Measurements from ENCODE around the gene S1PR5.
A peak's percentile ranks its signal among the peaks of the same experiment; 100 is the strongest.

The S1PR5 gene

DNA sequence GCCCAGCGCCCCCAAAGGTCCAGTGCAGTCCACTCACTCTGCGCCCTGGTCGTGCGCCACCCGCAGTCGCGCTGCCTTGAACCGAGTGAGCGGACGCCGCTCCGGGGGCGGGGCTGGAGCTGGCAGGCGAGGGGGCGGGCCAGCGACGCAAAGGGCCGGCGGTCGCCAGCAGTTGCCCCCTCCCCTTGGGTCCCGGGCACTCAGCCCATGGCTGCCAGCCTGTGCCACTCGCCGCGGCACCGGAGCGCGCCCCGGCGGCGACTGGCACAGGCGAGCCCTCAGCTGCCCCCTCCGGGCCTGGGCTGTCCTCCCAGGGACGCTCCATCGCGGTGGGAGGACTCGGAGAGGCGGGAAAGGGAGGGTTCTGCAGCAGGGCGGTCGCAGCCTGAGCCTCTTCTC lies at the start of gene S1PR5:
Gene S1PR5 (minus strand): TSS at position 87 of the 399 bp plus-strand sequence. CDS start 2,436 bp downstream, outside the sequence.
- peak within 1 kb of the TSS; percentile 45 for H3K4me3 ChIP-seq (ENCODE audit: low read length)
- TF ChIP-seq, protein P1, sequence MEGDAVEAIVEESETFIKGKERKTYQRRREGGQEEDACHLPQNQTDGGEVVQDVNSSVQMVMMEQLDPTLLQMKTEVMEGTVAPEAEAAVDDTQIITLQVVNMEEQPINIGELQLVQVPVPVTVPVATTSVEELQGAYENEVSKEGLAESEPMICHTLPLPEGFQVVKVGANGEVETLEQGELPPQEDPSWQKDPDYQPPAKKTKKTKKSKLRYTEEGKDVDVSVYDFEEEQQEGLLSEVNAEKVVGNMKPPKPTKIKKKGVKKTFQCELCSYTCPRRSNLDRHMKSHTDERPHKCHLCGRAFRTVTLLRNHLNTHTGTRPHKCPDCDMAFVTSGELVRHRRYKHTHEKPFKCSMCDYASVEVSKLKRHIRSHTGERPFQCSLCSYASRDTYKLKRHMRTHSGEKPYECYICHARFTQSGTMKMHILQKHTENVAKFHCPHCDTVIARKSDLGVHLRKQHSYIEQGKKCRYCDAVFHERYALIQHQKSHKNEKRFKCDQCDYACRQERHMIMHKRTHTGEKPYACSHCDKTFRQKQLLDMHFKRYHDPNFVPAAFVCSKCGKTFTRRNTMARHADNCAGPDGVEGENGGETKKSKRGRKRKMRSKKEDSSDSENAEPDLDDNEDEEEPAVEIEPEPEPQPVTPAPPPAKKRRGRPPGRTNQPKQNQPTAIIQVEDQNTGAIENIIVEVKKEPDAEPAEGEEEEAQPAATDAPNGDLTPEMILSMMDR (conservative IDR thresholded peaks at IDR 0.05; ENCODE audit: low read depth, low read length): no peak

DNA sequence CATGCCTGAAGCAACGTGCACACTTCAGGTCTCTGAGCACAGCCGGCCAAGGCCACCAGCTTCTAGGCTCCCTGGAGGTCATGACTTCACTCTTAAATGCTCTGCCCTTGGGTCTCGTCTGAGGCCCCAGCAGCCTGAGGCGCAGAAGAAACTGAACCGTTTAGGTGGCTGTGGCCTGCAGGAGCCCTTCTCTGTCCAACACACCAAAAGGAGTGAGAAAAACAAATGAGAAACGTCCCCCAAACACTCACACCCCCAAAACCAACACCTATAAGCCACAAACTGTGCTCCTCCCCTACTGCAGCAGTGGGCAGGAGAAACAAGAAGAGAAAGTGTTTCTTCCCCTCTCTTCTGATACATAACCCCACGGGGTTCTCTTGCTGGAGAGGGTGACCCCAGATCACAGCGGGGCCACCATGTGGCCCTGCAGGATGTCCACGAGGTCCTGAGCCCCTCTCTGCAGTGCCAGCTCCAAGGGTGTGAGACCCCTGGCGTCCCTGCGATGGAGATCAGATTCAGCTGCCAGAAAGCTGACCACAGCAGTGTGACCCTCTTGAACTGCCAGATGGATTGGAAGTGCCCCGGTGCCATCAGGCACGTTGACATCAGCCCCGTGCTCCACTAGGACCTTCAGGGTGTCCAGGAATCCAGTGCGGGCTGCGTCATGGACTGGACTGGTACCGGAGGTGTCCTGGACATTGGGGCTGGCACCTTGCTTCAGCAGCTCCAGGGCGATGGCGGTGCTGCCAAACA lies 49.6 kb upstream of the S1PR5 start:
- TF ChIP-seq, protein P1 (conservative IDR thresholded peaks at IDR 0.05; ENCODE audit: low read depth, low read length): no peak
- H3K4me3 ChIP-seq (ENCODE audit: low read length): no peak overlapping the region
- DNase-seq (ENCODE audit: low read depth): no peak

More for the DNA sequence above, at the start of gene S1PR5:
- no peak for DNase-seq (ENCODE audit: low read depth)

DNA sequence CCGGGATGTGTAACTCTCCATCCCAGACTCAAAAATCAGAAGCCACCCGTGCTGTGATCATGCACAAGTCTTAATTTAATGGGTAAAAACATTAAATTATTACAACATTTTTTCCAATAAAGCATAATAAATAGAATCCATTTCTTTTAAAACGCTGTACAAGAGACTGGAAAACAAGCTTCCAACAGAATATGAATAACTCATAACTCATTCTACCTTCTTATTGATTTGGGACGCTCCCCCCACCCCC lies 49.1 kb upstream of the S1PR5 start:
- DNase-seq (ENCODE audit: low read depth): no peak
- peak overlapping the region; percentile 87 for H3K4me3 ChIP-seq (ENCODE audit: low read length)
- TF ChIP-seq, protein P1 (conservative IDR thresholded peaks at IDR 0.05; ENCODE audit: low read depth, low read length): no peak

GRCh38 chr19:10565567-10566407 lies 48.5 kb upstream of the S1PR5 start, which contains the start of gene KRI1:
KRI1 (minus strand) TSS chr19:10566010; CDS start chr19:10565999, 11 bp downstream.
- peak within 1 kb of the TSS; percentile 87 for H3K4me3 ChIP-seq (ENCODE audit: low read length)
- TF ChIP-seq, protein P1 (conservative IDR thresholded peaks at IDR 0.05; ENCODE audit: low read depth, low read length): peak; percentile 26
- DNase-seq (ENCODE audit: low read depth): peak; percentile 77

DNA sequence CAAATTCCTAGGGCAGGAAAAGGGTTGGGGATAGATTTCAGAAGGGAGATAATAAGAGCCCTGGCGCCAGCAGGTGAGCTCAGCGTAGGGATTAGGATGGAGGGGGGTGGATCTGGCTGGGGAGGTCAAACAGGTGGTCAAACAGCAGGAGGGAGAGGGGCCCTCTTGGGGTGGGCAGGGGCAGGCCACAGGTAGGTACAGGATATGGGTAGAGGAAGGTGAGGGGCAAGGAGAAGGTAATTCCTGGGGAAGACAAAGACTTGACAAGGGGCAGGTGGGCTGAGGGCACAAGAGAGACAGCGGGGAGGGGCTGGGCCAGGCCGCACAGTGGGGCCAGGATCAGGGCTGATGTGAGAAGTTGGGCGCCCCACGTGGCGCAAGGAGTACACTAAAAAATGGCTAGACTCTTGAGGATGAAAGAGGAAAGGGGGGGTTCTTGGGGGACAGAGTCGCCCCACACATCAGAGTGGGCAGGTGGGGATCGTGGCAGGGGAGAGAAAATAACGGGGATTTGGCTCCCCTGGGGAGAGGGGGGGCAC lies 47.9 kb upstream of the S1PR5 start:
- TF ChIP-seq, protein P1 (conservative IDR thresholded peaks at IDR 0.05; ENCODE audit: low read depth, low read length): peak; percentile 39
- no peak for DNase-seq (ENCODE audit: low read depth)
- peak overlapping the region; percentile 87 for H3K4me3 ChIP-seq (ENCODE audit: low read length)

DNA sequence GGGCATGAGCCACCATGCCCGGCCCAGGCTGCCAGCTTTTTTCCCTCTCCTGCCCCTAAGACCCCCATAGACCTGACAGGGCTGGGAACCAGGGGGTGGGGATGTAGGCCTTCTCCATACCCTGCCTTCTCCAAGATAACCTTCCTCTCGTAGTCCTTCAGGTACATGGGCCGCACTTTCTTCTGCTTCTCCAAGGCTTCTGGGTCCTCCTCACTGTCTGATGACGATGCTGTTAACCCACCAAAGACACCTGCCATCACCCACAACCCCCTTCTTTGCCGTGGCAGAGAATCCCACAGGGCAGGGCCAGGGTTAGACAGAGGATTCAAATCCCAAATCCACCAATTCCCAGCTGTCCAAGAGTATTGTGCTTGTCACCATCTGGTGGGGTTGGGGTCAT lies 45.4 kb upstream of the S1PR5 start:
- no peak for DNase-seq (ENCODE audit: low read depth)
- no peak overlapping the region for H3K4me3 ChIP-seq (ENCODE audit: low read length)
- TF ChIP-seq, protein P1 (conservative IDR thresholded peaks at IDR 0.05; ENCODE audit: low read depth, low read length): no peak
